ENCODE results near the gene ABCB6. TPM values are rescaled to one million over a fixed set of nuclear protein-coding genes. Genes with fewer than 3 reads are reported as not detected.

The ABCB6 gene
- total and polyA plus RNA-seq, 7 donors = 24.4 to 64.9 (median 42.2) TPM

DNA sequence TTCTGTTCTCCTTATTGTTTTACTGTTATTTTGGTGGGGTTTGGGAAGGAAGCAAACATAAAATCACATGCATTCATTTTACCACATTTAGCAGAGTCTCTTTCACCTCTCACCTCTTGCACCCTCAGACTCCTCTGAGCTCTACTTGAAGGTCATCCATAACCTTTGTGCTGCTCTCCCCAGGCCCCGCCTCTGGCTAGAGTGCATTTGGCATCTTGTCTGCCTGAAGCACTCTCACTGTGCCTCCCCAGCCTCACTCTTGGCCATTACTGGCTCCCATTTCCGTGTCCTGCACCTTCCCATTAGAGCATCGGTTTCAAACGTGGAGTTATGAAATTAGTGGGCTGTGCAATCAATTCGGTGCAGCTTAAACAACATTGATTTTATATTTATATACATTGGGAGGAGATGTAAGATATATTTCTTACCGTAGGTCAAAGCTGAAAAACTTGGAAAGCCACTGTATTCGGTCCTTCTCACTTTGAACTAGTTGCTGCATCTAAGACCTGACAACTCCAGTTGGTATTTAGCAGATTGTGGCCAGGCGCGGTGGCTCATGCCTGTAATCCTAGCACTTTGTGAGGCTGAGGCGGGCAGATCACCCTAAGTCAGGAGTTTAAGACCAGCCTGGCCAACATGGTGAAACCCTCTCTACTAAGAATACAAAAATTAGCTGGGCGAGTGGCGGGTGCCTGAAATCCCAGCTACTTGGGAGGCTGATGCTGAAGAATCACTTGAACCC is 19.1 kb downstream of the ABCB6 start:
- 77 to 83% (median 78%) methylated on average over 12 of the region's 12 CpGs for WGBS, 3 donors

DNA sequence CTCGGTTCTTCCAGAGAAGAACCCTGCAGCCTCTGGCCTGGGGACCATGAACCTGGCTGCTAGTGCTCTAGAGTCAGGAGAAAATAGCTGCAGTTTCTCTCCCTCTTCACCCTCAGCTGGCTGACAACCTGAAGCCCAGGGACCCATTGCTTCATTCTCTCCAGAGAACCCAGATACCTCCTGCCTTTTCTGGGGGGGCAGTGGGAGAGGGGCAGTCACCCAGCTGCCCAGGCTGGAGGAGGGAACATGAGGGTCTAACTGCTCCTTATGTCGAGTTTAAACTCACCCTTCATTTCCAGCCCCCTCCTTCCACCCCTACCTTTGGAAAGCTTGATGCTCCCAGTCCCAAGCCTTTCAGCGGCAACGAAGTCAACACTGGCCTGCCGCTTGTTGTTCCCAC is 19.8 kb downstream of the ABCB6 start:
- TF ChIP-seq, protein P1, sequence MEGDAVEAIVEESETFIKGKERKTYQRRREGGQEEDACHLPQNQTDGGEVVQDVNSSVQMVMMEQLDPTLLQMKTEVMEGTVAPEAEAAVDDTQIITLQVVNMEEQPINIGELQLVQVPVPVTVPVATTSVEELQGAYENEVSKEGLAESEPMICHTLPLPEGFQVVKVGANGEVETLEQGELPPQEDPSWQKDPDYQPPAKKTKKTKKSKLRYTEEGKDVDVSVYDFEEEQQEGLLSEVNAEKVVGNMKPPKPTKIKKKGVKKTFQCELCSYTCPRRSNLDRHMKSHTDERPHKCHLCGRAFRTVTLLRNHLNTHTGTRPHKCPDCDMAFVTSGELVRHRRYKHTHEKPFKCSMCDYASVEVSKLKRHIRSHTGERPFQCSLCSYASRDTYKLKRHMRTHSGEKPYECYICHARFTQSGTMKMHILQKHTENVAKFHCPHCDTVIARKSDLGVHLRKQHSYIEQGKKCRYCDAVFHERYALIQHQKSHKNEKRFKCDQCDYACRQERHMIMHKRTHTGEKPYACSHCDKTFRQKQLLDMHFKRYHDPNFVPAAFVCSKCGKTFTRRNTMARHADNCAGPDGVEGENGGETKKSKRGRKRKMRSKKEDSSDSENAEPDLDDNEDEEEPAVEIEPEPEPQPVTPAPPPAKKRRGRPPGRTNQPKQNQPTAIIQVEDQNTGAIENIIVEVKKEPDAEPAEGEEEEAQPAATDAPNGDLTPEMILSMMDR (IDR thresholded peaks at IDR 0.05) = no peak
- intact Hi-C loops (cut with DNase I) = no loop called here
- Histone ChIP-seq H3K4me1 (no peaks in the 10 kb centered on the region), H3K4me3 (no peak overlapping the region), H3K27ac (no peak overlapping the region), H3K36me3 (ENCODE audit: insufficient read depth in 1 of 2, low read depth in 1 of 2) (no peaks in the 10 kb centered on the region), H3K9me3 (no peaks in the 10 kb centered on the region), H3K27me3 (ENCODE audit: insufficient read depth in 3 of 3, low read length in 2 of 3) (peaks cover 0 to 6% (median 0%) of the 10 kb centered on the region in 3 donors)
- ATAC-seq (no peak), DNase-seq (no peak)
- WGBS, 3 donors = 69 to 75% (median 74%) methylated on average over 5 of the region's 5 CpGs

More for the DNA sequence above, 19.1 kb downstream of the ABCB6 start:
- Histone ChIP-seq H3K4me1 (no peaks in the 10 kb centered on the region), H3K36me3 (ENCODE audit: insufficient read depth in 1 of 2, low read depth in 1 of 2) (no peaks in the 10 kb centered on the region), H3K27me3 (ENCODE audit: insufficient read depth in 3 of 3, low read length in 2 of 3) (peaks cover 0 to 6% (median 0%) of the 10 kb centered on the region in 3 donors), H3K4me3 (no peak overlapping the region), H3K9me3 (no peaks in the 10 kb centered on the region), H3K27ac (no peak overlapping the region)
- DNase-seq = no peak
- intact Hi-C loops (cut with DNase I) = no loop called here
- no peak for ATAC-seq
- TF ChIP-seq, protein P1 (IDR thresholded peaks at IDR 0.05) = no peak

DNA sequence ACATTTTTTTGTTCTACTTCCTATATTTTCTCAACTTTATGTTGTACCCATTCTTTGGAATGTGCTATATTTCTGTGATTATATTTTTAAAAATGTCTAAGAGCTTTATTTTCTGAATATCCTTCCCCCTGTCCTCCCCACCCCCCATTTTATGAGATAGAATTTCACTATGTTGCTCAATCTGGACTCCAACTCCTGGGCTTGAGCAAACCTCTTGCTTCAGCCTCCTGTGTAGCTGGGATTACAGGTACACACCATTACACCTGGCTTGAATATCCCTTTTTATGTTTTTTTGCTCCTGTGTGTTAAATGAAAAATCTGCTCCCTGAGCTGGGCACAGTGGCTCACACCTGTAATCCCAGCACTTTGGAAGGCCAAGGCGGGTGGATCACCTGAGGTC is 21.4 kb downstream of the ABCB6 start:
- 78 to 100% (median 94%) methylated on average over 1 of the region's 1 CpG for WGBS, 3 donors
- Histone ChIP-seq H3K9me3 (no peaks in the 10 kb centered on the region), H3K4me3 (no peak overlapping the region), H3K4me1 (no peaks in the 10 kb centered on the region), H3K36me3 (ENCODE audit: insufficient read depth in 1 of 2, low read depth in 1 of 2) (no peaks in the 10 kb centered on the region), H3K27me3 (ENCODE audit: insufficient read depth in 3 of 3, low read length in 2 of 3) (peaks cover 0 to 6% (median 0%) of the 10 kb centered on the region in 3 donors), H3K27ac (no peak overlapping the region)
- no peak for ATAC-seq
- no peak for DNase-seq
- intact Hi-C loops (cut with DNase I) = no loop called here
- TF ChIP-seq, protein P1 (IDR thresholded peaks at IDR 0.05) = no peak

DNA sequence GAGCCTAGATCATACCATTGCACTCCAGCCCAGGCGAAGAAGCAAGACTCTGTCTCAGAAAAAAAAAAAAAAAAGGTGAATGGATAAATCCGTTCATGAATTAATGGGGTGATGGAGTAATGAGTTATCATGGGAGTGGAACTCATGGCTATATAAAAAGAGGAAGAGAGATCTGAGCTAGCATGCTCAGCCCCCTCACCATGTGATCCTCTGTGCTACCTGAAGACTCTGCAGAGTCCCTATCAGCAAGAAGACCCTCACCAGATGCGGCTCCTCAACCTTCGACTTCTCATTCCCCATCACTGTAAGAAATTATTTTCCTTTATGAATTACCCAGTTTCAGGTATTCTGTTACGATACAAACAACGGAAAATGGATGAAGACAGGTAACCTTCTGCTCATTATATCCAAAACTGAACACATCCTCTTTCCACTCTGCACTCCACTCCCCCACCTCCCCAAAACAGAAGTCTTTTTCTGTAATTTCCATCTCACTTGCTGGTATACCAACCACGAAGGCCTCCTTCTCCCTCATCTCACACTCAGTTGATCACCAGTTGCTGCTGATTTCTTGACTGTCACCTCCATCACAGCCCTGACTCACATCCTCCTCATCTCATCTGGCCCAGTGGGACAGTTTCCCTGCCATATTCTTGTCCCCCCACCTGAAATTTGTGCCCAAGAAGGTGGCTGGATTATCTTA is 31.9 kb downstream of the ABCB6 start:
- no peaks in the 10 kb centered on the region for H3K27me3 ChIP-seq (ENCODE audit: insufficient read depth in 3 of 3, low read length in 2 of 3)
- 82 to 88% (median 85%) methylated on average over 7 of the region's 7 CpGs for WGBS, 3 donors
- intact Hi-C loops (cut with DNase I) = no loop called here
- no peaks in the 10 kb centered on the region for H3K9me3 ChIP-seq
- TF ChIP-seq, protein P1 (IDR thresholded peaks at IDR 0.05) = no peak
- no peak overlapping the region for H3K4me3 ChIP-seq
- no peak for DNase-seq
- H3K4me1 ChIP-seq = no peaks in the 10 kb centered on the region
- ATAC-seq = no peak
- H3K36me3 ChIP-seq (ENCODE audit: insufficient read depth in 1 of 2, low read depth in 1 of 2) = peaks cover 3 to 40% of the 10 kb centered on the region in 2 donors
- H3K27ac ChIP-seq = no peak overlapping the region

All from psoas muscle (tissue), 8 donors.